NCI-H146 (cell line): ENCODE data around the gene SYT6.

Experiments used
- DNase-seq: peaks from one replicate; lab custom pipeline; 2025; lab: John Stamatoyannopoulos, UW

The SYT6 gene, protein sequence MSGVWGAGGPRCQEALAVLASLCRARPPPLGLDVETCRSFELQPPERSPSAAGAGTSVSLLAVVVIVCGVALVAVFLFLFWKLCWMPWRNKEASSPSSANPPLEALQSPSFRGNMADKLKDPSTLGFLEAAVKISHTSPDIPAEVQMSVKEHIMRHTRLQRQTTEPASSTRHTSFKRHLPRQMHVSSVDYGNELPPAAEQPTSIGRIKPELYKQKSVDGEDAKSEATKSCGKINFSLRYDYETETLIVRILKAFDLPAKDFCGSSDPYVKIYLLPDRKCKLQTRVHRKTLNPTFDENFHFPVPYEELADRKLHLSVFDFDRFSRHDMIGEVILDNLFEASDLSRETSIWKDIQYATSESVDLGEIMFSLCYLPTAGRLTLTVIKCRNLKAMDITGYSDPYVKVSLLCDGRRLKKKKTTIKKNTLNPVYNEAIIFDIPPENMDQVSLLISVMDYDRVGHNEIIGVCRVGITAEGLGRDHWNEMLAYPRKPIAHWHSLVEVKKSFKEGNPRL

DNA sequence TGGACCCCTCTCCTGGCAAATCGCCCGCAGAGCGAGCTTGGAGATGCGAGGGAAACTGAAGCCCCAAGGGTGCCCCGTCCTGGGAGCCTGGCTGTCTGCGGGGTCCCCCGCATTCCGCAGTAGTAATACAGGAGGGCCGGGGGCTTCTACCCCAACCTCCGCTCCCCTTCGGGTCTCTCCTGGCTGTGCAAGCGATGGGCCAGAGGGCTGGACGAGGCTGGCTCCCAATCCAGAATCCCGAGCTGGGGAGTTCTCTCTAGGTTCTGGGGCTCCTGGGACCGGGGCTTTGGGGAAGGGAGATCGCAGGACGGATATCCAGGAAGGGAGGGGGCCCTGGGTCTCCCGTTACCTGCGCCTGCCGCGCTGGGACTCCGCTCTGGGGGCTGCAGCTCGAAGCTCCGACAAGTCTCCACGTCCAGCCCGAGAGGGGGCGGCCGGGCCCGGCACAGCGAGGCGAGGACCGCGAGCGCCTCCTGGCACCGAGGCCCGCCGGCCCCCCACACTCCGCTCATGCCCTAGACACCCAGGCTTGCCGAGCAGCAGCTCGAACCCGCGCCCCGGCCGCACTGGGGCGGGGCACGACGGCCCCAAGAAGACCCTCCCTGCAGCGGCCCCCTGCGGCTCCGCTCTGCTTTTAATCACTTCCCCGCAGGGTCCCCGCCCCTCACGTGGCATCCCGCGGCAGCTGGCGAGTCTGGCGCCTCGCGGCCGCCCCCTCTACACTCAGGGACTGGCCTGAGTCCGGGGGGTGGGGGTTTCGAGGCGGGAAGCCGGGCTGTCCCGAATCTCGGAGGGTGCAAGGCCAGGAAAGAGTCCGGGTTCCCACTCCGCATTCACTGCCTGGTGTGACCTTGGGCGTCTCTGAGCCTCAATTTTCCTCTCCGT, at the start of gene SYT6:
Gene SYT6 (minus strand): TSS at position 609 of the 885 bp plus-strand sequence. CDS start 97 bp downstream, at position 512.
- DNase-seq = peak; percentile 26

DNA sequence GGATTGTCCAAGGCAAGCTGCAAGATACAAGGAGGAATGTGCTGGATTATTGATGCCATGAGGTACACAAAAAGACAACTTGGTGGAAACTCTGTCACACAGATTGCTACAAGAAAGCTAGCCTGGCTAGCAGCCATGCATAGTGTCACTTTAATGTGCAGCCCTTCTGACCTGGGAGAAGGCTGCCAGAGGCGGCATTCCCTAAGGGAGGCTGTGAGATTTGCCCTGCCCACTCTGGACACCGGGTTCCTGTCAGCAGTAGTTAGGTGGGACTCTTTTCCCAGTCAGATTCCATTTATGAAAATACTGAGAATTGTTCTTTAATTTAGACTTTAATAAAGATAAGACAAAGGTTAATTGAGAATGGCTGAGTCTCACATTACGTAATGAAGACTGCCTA, 47.8 kb upstream of the SYT6 start:
- no peak for DNase-seq

DNA sequence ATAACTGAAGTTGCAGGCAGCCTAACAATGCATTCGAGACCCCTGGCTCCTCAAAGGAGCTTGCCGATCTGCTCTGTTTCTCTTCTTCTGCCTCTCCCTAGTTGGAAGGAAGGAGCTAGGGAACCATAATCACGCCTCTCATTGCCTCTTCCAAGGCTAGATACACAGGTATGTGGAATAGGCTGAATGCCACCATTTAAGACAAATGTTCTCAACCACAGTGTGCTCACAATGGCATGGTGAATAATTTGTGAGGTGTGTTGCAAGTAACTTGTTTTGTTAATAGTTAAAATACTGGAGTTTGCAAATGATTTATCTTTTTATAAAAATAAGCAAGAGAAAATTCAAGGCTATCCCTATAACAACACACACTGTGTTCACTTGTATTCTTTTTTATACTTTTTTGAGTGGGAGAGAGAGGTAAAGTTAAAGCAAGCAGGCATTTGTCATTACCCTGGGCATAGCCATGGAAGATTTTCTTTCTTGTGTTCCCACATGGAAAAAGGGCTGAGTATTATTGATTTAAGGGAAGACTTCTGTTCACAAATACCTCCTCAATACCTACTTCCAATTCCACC, 45.4 kb upstream of the SYT6 start:
- no peak for DNase-seq

DNA sequence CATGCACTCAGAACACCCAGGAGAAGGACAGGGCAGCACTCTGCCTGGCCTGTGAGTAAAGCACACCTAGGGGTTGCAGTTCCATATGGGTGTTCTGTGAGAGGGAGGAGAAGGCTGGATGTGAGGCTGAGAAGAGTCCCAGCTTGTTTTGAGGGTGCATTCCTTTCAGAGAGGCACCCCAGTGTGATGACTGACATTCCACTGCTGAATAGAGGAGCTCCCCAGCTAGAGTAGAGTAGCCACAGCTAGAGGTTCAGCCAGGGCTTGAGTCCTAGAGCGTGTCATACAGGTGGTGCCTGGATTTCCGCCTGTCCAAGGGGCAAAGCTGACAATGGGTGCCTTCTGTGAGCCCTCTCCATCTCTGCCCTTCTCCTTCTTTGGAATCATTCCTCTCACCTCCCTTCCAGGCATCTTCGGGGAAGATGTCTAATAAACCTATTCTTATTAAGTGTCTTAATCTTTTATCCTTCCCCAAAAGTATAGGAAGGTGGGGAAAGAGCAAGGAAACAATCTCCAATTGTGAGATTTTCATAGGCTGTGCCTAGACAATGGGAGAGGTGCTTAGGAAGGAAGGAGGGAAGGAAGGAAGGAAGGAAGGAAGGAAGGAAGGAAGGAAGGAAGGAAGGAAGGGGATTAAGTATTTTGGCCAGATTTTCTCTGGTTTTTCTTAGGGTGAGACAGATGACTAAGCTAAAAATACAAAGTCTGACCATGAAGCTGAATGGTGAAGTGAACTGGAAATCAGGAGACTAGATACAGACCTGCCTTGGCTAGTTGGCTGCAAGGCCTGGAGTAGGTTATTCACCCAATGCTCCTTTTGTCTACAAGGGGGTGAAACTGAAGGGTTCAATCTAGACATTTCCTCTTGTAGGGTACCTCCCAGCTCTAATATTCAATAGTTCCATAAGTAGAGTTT, 43.6 kb upstream of the SYT6 start:
- DNase-seq = no peak

DNA sequence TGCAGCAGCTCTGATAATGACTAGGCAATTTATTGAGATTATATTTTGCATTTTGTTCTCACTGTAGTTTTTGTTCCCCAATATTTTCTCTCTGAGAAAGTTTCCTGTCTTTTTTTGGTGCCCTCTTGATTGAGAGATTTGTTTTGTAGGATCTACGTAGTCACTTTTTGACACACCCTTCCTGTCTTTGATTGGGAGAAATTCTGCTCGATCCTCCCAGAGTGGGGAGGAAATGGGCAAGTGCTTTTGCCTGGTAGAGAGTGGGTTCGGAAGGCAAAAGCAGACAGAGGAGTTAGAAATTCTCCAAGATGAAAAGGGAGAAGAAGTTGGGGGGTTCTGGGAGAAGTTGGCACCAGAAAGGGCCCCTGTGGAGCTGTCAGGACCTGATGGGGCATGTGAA, 42.1 kb upstream of the SYT6 start:
- DNase-seq = no peak

DNA sequence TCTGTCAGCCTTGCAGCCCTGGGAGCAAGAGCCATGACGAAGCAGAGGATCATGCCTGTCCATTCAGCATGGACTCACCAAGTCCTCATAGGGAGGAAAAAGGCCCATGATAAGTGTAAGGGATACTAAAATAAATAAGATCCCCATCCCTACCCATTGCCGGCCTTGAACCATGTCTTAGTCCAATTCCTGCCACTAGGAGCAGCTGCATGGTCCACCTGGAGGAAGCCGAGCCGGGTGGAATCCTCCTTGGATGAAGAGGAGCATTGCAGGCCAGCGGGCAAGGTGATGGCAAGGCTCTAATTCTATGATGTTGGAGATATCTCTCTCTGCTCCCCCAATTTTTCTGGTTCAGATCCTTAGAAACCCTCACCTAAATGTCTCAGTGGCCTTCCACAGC, 38.7 kb upstream of the SYT6 start:
- DNase-seq = no peak

DNA sequence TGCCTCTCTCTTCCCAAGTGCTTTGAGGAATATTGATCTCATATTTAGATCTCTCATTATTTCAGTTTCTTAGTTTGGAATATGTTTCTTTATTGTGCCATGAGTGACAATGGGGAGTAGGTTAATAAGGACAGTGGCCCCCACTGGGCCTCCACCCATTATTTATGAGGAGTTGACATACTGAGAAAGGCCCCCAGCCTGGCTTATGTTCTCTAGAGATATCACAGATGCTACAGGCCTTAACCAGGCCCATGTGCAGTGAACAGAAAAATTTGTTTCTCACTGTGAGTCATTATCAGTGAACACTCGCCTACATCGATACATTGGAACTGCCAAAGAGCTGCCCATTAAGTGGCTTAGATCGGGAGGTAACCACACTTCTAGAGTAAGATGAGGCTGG, 35.7 kb upstream of the SYT6 start:
- no peak for DNase-seq

DNA sequence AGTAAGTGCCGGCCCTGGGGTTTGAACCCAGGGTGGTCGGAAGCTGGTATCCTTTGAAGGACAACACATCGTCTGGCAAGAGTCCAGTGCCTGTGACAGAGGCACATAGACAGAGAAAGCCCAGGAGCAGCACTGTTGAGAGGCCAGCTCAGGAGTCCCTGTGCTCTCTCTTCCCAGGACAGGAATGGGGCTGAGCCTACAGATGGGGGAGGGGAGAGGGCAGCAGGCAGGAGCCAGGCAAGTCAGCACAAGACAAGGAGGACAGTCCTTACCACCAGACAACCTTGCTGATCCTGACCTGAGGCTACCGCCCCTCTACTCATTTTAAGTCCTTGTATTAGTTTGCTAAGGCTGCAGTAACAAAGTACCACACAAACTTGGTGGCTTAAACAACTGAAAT, 27.7 kb upstream of the SYT6 start:
- DNase-seq = no peak

DNA sequence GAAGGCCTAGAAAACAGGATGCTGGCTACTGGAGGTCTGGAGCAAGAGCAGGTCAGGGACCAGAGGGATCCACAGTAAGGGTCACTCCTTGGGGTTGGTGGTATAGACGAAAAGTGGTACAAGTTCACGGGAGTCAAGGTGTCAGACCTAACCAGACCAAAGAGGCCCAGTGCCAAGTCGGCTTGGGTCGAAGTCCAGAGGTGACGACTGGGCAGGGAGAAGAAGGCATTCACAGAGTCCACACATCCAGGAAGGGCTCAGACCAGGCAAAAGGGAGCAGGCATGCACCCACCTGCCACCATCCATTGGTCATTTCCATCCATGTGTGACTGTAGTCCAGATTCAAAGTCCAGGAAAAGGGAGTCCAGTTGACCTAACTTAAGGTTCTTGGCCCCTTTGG, 27.1 kb upstream of the SYT6 start:
- no peak for DNase-seq

DNA sequence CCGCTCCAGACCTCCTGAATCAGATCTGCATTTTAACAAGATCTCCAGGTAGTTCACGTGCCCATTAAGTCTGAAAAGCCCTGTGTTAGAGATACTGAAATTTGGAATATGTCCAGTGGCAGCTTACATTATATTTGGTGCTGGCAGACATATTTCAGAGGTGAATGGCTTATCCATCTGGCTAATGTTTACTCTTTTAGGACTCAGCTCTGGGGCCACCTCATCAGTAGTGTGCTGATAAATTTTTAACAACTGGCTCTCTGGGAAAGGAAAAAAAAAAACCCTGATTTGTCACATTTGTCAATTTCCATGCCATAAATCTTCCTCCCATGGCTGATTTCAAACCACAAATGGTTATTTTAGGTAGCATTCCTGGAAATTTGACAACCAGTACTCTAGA, 25.3 kb upstream of the SYT6 start:
- DNase-seq = no peak

DNA sequence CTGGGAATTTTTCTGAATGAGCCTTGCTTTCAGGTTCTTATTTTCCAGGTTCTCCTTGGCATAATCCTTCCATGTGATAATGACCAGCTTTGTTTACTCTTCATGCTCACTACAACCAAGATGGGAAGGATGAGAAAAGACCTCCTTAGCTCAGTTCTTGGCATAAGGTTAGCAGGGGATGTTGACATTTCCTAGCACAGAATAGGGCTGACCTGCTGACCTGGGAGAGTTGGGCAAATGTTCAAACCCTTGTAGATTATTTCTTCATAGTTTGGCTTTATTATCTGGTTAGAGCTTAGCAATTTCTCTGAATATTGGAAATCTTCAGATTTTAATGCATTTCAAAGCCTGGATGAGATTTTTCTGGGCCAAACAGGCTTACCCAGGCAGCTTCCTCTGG, 23.6 kb upstream of the SYT6 start:
- DNase-seq = no peak

DNA sequence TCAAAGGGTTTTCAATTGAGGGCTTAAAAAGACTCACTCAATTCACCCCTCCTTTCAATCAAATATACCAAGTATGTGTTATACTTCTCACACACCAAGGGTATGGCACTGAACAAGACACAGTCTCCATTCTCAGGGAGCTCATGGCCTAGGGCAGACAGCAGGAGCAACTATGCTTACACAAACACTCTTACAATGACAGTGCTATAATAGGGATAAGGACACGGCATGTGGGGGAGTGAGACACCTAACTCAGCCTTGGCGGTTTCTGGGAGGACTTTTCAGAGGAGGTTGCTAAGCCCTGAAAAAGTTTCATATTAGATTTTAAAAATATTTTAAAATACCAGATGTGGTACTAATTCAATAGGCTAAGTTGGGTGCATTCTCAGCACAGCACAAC, 22.7 kb upstream of the SYT6 start:
- no peak for DNase-seq

DNA sequence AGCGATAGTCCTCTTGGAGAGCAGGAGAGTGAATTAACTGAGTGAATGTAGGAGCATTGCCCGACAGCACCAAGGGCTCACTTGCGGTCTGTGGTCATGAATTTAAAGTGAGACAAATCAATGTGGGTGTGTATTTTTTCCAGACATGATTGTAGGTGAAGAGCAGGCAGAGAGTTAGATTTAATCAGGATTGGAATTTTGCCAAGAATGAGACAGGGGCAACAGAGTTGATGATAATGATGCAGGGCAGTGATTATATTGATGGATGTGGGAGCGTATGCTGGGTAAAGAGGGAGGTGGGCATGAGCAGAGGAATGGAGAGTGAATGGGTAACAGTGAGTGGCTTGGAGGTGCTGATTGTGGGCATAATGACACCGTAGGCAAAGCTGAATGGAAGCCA, 20.0 kb upstream of the SYT6 start:
- no peak for DNase-seq

DNA sequence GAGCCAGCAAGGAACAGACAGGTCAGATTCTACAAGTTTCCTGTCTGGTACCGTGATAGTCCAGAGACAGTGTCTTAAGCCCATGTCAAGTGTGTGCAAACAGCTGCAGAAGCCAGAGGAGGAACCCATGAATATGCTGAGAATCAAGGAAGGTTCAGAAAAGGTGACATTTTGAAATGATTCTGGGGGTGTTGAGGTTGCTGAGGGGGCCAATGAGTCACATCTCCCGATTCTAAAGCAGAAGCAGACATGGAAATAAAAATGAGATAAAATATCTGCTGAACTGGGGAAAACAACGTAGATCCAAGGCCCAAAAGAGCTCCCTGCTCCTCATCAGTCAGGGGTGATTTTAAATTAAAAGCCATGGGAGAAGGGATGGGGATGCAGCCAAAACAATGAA, 15.8 kb upstream of the SYT6 start:
- DNase-seq = no peak

DNA sequence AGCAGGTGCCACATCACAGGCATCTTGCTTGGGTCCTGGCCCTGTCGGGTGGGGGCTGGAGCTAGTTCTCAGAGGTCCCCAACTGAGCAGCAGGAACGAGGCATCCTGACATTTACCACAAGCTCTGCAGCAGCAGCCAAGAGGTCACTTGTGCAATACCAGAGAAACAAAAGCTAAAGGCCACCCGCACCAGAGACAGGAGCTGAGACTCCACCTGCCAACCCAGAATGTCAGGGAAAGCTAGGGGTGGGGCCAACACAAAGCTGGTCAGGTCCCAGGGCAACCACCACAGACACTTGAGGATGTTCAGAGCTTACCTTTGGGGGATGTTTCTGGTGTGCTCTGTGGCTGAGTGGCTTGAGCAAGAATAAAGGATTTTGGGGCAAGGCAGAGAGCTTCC, 13.6 kb upstream of the SYT6 start:
- DNase-seq = no peak

DNA sequence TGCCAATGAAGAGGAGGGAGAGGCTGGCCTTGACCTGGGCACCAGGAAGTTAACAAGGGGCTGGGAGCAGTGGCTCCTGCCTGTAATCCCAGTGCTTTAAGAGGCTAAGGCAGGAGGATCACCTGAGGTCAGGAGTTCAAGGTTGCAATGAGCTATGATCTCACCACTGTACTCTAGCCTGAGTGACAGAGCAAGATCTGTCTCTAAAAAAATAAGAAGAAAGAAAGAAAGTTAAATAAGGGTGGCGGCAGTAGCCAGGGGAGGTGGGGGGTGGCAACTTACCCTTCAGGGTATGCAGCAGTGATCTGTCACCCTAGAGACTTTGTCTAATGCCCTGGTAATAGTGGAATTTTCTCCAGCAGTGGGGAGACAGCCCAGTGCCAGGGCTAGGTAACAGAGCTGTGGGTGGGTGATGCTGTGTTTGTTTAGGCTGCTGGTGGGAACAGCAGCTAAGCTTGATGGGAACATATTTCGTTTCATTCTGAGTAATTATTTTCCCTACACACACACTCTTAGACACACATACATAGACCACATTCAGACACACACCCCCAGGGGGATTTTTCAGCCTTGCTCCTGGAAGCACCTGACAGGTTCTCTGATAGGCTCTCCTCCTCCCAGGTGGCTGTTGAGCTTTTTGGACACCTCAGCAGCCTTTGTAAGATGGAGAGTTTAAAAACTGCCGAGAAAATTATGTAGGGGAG, 11.3 kb upstream of the SYT6 start:
- DNase-seq = no peak

DNA sequence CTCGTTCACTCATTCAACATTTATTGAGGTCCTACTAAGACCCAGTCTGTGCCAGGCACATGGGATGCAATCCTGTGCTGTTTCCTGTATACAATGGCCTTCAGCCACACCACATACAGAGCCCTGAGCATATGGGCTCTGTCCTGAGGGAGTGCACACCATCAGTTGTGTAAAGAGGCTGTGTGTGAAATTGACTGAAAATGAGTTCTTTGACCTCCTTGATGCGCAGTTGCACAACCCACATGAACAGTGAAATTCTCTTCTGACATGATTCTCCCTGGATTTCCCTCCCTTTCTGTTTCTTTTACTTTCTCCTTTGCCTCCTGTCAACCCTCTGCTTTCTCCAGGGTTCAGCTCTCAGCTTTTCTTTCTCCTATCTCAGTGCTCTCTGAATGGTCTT, 6.3 kb upstream of the SYT6 start:
- no peak for DNase-seq

DNA sequence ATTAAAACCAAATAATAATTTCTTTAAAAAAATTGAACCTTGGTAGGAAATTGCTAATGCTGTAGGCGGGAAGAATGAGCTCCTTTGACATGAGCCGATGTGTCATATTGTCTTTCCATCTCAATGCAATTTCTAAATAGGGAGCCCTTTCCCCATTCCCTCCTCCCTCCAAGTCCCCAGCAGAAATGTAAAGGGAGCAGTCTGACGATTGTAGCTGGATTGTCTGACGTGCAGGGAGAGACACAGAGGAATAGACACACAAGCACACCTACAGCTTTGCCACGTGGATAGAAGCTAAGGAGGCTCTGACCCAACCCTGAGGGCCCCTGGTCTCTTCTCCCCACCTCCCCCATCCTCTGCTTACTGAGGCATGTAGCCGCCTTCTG, 3.6 kb upstream of the SYT6 start:
- no peak for DNase-seq

DNA sequence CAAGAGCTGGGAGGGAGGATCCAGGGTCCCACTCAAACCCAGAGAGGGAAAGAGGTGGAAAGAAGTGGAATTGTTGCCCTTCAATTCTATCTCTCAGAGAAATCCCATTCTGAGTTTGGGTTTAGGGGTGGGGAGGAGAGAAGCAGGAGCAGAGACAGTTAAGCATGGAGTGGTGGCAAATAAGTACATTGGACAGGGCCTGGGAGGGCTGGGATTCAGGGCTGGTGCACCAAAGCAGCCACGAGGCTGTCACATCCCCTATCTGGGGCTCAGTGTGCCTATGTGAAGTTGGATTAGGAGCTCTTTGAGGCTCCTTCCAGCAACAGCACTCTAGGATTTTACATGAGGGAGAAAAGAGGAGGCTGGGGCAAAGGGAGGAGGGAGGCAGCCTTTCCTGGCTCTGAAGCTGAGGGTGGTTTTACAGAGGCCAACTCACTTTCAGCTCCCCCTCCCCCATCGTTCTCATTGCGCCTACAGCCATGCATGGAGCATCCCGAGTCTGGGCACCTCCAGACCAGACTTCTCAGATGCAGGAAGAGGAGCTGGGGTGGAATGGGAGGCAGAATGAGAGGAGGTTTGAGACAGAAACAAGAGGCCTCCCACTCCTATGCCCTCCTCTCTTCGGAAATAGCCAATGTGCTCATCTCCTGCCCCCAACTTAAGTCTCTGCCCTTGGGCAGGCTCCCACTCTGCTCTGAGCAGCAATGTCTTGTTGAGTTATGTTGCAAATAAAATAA, 3.0 kb upstream of the SYT6 start:
- DNase-seq = no peak

DNA sequence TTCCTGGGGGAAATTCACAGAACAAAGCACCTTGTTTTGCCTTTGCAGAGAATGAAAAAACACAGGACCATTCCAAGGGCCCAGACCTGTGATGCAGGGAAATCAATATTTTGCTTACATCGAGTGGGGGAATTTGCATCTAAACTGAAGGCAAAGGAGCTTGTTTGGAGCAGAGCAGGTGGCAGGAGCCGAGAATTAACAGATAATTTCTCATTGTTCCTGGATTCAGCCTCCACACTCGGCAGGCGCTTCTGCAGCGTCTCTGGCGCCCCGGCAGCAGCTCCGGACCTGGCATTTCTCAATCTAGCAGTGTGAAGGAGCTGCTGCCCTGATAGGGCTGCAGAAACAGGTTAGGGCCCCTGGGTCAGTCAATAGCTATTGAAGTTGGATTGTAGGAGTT, 2.0 kb upstream of the SYT6 start:
- no peak for DNase-seq
